GM12875 (cell line): Measurements from ENCODE around the gene COG4.
A peak's percentile ranks its signal among the peaks of the same experiment; 100 is the strongest.

Source experiments
- H3K4me3 ChIP-seq: one replicate; pipeline ENCODE4 v1.5.1; 2011; ENCODE audit warnings: low read depth, low read length, control low read depth
- TF ChIP-seq, protein P1 (sequence below): IDR thresholded peaks from 2 replicates; pipeline ENCODE4 v1.5.1; 2011; ENCODE audit warnings: low read depth, mild to moderate bottlenecking, control low read depth, inconsistent platforms, low read length, moderate library complexity, borderline replicate concordance; ENCODE audit not compliant: insufficient read depth

COG4 gene

DNA sequence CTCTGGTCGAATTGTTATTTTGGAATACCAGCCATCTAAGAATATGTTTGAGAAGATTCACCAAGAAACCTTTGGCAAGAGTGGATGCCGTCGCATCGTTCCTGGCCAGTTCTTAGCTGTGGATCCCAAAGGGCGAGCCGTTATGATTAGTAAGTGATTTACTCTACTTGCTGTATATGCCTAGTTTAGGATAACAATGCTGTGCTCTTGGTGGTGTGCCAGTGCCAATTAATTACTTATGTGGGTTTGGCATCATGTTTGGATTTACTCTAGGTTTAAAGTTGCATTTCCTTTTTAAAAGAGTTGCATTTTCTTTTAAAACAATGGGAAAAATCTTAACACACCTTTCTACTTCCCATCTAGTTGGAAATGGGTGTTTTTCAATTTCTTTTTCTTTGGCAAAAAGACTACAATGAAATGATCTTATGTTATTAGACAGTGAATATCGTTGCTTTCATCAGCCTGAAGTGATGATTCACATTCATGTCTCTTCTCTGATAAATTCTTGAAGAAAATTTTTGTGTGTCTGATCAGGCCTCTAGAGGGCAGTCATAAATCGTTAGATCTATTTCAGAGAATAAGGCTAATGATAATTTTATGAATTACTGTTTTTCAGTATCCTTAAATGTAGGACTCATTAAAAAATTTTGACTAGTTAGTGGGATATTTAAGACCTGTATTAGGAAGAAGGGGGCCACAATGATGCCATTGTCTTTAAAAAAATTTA is 5.9 kb upstream of the COG4 start:
- no peak overlapping the region for H3K4me3 ChIP-seq
- TF ChIP-seq, protein P1, sequence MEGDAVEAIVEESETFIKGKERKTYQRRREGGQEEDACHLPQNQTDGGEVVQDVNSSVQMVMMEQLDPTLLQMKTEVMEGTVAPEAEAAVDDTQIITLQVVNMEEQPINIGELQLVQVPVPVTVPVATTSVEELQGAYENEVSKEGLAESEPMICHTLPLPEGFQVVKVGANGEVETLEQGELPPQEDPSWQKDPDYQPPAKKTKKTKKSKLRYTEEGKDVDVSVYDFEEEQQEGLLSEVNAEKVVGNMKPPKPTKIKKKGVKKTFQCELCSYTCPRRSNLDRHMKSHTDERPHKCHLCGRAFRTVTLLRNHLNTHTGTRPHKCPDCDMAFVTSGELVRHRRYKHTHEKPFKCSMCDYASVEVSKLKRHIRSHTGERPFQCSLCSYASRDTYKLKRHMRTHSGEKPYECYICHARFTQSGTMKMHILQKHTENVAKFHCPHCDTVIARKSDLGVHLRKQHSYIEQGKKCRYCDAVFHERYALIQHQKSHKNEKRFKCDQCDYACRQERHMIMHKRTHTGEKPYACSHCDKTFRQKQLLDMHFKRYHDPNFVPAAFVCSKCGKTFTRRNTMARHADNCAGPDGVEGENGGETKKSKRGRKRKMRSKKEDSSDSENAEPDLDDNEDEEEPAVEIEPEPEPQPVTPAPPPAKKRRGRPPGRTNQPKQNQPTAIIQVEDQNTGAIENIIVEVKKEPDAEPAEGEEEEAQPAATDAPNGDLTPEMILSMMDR = peak; percentile 21; the same call in 1 of the 2 replicates

DNA sequence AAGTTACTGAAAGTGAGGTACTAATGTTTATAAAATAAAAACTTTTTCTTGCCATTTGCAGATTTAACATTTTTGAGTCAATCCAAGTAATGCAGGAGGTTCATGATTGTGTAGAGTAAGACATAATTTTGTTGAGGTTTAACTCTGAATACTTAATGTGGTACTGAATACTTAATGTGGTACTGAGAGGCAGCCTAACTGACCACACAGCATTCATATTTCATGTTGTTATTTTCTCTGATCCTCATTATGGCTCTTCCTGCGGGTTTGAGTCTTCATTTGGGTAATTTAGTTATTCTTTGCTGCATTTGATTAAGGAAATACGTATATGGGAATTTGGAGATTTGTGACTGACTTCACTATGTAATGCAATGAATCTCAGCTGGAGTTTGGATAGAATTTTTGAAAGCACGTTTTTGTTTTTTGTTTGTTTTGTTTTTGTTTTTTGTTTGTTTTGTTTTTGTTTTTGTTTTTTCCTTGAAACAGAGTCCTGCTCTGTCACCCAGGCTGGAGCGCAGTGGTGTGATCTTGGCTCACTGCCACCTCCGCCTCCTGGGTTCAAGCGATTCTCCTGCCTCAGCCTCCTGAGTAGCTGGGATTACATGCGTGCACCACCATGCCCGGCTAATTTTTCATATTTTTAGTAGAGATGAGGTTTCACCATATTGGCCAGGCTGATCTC is 4.1 kb upstream of the COG4 start:
- TF ChIP-seq, protein P1 = no peak
- no peak overlapping the region for H3K4me3 ChIP-seq

DNA sequence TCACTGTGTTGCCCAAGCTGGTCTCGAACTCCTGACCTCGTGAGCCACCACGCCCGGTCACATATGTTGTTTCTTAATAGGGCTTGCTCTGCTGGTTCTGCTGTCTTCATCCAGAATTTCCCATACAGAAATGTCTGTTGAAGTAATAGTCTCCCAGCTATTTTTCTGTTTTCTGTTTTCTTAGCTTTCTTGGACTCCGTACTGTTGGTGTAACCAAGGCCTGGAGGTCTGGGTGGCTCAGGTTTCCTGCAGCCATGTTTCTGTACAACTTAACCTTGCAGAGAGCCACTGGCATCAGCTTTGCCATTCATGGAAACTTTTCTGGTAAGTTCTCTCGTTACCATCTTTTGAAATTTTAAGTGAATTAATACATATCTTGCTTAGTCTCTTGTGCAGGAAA is 3.0 kb upstream of the COG4 start:
- H3K4me3 ChIP-seq = no peak overlapping the region

DNA sequence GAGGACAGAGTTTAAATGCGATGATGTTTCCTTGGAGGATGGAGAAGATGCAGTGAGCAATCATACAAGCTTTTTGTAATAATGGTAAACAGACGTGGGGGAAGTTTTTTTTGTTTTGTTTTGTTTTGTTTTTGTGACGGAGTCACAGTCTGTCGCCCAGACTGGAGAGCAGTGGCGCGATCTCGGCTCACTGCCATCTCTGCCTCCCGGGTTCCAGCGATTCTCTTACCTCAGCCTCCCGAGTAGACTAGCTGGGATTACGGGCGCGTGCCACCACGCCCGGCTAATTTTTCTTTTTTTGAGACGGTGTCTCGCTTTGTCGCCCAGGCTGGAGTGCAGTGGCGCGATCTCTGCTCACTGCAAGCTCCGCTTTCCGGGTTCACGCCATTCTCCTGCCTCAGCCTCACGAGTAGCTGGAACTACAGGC is 1.1 kb upstream of the COG4 start:
- peak overlapping the region; percentile 71 for H3K4me3 ChIP-seq

More for the DNA sequence above, 3.0 kb upstream of the COG4 start:
- TF ChIP-seq, protein P1 = no peak

DNA sequence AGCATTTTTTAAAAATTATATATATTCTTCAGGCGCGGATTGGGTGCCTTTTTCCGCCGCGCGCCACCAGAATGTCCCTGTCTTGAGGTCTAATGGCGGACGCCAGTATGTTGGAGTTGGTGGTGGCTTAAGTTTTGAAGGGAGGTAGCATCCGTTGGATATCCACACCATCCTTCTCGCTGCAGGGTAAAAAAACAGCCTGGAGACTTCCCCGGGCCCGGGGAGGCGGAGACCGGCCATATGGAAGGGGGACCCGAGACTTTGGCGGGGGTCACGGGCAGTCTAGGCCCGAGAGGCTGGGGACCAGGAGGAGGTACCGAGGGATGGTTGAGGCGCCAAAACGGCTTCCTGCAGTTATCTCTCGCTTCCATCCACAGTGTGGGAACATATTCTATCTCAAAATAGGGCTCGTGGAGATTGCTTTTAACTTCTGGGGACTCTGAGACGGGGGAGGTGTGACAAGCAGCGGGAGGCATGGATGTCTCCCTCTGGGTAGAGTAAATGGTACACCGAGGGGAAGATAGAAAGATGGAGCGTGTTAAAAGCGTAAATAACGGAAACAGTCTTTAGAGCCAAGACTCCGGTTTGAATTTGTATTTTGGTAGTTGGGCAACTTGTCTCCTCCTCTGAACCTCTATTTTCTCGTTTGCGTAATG is 517 bp upstream of the COG4 start, which contains the start of gene SF3B3:
Gene SF3B3, plus strand, starts transcription at position 74 of the 656 bp plus-strand sequence. CDS start 2,841 bp downstream, outside the sequence.
- TF ChIP-seq, protein P1 = no peak
- H3K4me3 ChIP-seq = peak within 1 kb of the TSS; percentile 71

DNA sequence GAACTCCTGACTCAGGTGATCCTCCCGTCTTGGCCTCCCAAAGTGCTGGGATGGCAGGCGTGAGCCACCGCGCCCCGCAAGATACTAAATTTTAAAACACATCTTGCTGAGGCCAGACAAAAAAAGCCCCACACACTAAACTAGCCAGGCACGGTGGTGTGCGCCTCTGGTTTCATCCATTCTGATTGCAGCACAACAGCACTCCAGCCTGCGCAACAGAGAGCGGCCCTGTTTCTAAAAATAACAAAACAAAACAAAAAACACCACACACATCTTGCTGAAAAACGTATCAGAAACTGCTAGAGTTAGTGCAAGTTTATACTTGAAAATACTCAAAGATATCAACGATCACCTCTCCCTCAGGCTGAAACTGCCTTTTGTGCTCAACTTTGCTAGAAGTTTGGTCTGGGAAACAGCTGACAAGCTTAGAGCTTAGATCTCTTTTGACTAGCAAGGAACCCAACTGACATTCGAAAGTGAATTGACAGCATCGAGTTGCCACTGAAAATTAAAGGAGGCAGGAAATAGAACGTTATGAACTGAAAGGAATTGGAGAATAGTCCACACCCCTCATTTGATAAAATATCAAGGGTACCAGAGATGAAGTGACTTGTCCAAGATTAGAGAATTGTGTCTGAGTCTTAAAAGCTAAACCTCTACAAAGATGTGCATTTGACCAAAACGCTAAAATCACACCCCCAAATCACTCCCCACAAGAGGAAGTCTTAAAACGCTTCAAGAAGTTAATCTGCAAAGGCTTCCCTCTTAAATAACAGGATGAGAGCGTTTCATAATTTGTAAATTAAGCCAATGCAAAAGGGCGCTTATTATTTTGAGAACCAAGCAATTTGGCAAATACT is 908 bp downstream of the COG4 start:
- peak overlapping the region; percentile 52 for H3K4me3 ChIP-seq
- TF ChIP-seq, protein P1 = no peak
